ENCODE measurements around the gene PCSK6. TPM values are rescaled to one million over a fixed set of nuclear protein-coding genes. Genes with fewer than 3 reads are reported as not detected.
A peak's percentile ranks its signal among the peaks of the same experiment; 100 is the strongest.

PCSK6 gene
- polyA plus RNA-seq, 3 donors = 0.05 to 0.10 TPM; not detected in 1

DNA sequence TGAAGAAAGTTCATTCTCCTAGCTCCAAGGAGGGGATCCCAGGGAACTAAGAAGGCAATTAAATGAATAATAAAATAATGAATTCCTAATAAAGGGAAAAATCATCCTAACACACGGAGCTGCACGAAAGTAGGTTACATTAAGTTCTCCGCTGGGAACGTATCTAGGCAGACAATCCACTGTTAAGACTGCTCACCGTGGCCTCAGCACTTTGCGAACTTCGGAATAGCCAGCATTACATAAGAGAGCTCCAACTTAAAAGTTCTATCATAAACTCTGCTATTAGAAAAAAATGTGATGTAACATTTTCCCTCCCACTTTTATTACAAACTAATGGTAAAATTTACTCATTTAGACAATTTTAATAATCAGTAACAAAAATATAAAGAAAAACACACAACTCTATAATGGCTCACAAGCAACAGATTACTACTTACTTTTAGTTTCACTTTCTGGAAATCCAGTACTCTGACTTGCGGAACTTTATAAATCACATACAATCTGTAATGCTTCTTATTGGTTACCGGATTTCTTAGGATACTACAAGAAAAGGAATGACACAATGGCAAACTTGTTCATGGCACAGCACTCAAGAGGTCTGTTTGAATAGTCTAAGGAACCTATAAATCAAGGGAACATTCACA, 202.9 kb downstream of the PCSK6 start:
- H3K4me3 Mint-ChIP-seq = no peak overlapping the region
- intact Hi-C loops (cut with micrococcal nuclease) = no loop called here
- no peak overlapping the region for H3K4me3 ChIP-seq (replicated peaks in 1 of 3; ENCODE audit: low read depth in 2 of 3, low read length in 3 of 3)

DNA sequence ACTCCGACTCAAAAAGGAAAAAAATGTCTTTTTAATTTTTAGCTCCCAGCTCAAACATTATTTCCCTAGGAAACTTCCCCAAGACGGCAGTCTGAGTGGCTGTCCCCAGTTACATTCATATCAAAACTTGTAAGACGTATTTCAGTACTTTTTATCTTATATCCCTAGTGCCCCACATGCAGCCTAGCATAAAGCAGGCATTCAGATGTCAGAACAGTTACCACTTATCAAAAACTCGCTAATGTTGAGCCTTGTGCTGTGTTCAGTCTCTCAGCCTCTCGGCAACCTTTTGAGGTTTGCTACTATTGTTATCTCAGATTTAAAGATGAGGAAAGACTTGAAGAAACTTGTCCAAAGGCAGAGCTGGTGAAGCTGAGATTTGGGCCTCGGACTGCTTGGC, 205.6 kb downstream of the PCSK6 start:
- H3K9ac ChIP-seq (ENCODE audit: insufficient read depth, low read length, poor library complexity, severe bottlenecking) = no peak overlapping the region
- H4K20me1 ChIP-seq (ENCODE audit: insufficient read depth, low read length) = peaks cover 25% of the 10 kb centered on the region
- intact Hi-C loops (cut with micrococcal nuclease) = no loop called here
- no peaks in the 10 kb centered on the region for H3K9me3 ChIP-seq (replicated peaks in 1 of 2; ENCODE audit: control insufficient read depth in 1 of 2, insufficient read depth in 1 of 2, low read length in 2 of 2)
- H3K4me2 ChIP-seq (replicated peaks; ENCODE audit: extremely low read depth, low read length, poor library complexity, severe bottlenecking) = no peak overlapping the region
- H3K4me1 ChIP-seq (ENCODE audit: control insufficient read depth in 1 of 2, insufficient read depth in 2 of 2, low read length in 2 of 2) = no peaks in the 10 kb centered on the region
- Mint-ChIP-seq H3K4me3 (no peak overlapping the region), H3K27ac (peak overlapping the region in 1 of 7 donors; percentile 20), H3K36me3 (peaks cover 83 to 91% of the 10 kb centered on the region in 2 donors), H3K27me3 (ENCODE audit: low read depth in 3 of 3) (no peaks in the 10 kb centered on the region), H3K4me1 (peaks cover 3% of the 10 kb centered on the region), H3K9me3 (peaks cover 0 to 4% (median 0%) of the 10 kb centered on the region in 7 donors)
- H3K36me3 ChIP-seq (replicated peaks in 1 of 2; ENCODE audit: control insufficient read depth in 1 of 2, insufficient read depth in 2 of 2, low read length in 2 of 2) = peaks cover 76 to 95% of the 10 kb centered on the region in 2 donors
- no peak overlapping the region for H3K27ac ChIP-seq (ENCODE audit: low read depth in 1 of 2, low read length in 2 of 2)
- WGBS (ENCODE audit: insufficient coverage) = 97% methylated on average over 4 of the region's 6 CpGs
- H3K79me2 ChIP-seq (ENCODE audit: insufficient read depth, low read length) = peaks cover 20% of the 10 kb centered on the region
- H2AFZ ChIP-seq (ENCODE audit: insufficient read depth, low read depth, low read length, poor library complexity, severe bottlenecking) = no peak overlapping the region
- DNase-seq = no peak
- H3K27me3 ChIP-seq (ENCODE audit: control insufficient read depth in 2 of 2, insufficient read depth in 2 of 2, low read length in 2 of 2) = no peaks in the 10 kb centered on the region
- TF ChIP-seq, protein P1, sequence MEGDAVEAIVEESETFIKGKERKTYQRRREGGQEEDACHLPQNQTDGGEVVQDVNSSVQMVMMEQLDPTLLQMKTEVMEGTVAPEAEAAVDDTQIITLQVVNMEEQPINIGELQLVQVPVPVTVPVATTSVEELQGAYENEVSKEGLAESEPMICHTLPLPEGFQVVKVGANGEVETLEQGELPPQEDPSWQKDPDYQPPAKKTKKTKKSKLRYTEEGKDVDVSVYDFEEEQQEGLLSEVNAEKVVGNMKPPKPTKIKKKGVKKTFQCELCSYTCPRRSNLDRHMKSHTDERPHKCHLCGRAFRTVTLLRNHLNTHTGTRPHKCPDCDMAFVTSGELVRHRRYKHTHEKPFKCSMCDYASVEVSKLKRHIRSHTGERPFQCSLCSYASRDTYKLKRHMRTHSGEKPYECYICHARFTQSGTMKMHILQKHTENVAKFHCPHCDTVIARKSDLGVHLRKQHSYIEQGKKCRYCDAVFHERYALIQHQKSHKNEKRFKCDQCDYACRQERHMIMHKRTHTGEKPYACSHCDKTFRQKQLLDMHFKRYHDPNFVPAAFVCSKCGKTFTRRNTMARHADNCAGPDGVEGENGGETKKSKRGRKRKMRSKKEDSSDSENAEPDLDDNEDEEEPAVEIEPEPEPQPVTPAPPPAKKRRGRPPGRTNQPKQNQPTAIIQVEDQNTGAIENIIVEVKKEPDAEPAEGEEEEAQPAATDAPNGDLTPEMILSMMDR (IDR thresholded peaks at IDR 0.05) = no peak
- H3K4me3 ChIP-seq (replicated peaks in 1 of 3; ENCODE audit: low read depth in 2 of 3, low read length in 3 of 3) = no peak overlapping the region

More for the DNA sequence above, 202.9 kb downstream of the PCSK6 start:
- no peaks in the 10 kb centered on the region for H3K9me3 ChIP-seq (replicated peaks in 1 of 2; ENCODE audit: control insufficient read depth in 1 of 2, insufficient read depth in 1 of 2, low read length in 2 of 2)
- Mint-ChIP-seq H3K4me1 (peaks cover 3% of the 10 kb centered on the region), H3K27me3 (ENCODE audit: low read depth in 3 of 3) (no peaks in the 10 kb centered on the region), H3K9me3 (peaks cover 0 to 4% (median 0%) of the 10 kb centered on the region in 7 donors), H3K36me3 (peaks cover 78 to 89% of the 10 kb centered on the region in 2 donors), H3K27ac (peak overlapping the region in 3 of 7 donors; percentile 9 to 65 (median 37))
- DNase-seq = no peak
- no peaks in the 10 kb centered on the region for H3K27me3 ChIP-seq (ENCODE audit: control insufficient read depth in 2 of 2, insufficient read depth in 2 of 2, low read length in 2 of 2)
- peaks cover 46% of the 10 kb centered on the region for H3K79me2 ChIP-seq (ENCODE audit: insufficient read depth, low read length)
- no peak overlapping the region for H2AFZ ChIP-seq (ENCODE audit: insufficient read depth, low read depth, low read length, poor library complexity, severe bottlenecking)
- no peak overlapping the region for H3K4me2 ChIP-seq (replicated peaks; ENCODE audit: extremely low read depth, low read length, poor library complexity, severe bottlenecking)
- 100% methylated on average over 4 of the region's 9 CpGs for WGBS (ENCODE audit: insufficient coverage)
- no peak overlapping the region for H3K9ac ChIP-seq (ENCODE audit: insufficient read depth, low read length, poor library complexity, severe bottlenecking)
- H4K20me1 ChIP-seq (ENCODE audit: insufficient read depth, low read length) = peaks cover 46% of the 10 kb centered on the region
- peaks cover 68 to 96% of the 10 kb centered on the region in 2 donors for H3K36me3 ChIP-seq (replicated peaks in 1 of 2; ENCODE audit: control insufficient read depth in 1 of 2, insufficient read depth in 2 of 2, low read length in 2 of 2)
- H3K27ac ChIP-seq (ENCODE audit: low read depth in 1 of 2, low read length in 2 of 2) = peak overlapping the region in 1 of 2 donors; percentile 48
- H3K4me1 ChIP-seq (ENCODE audit: control insufficient read depth in 1 of 2, insufficient read depth in 2 of 2, low read length in 2 of 2) = no peaks in the 10 kb centered on the region
- TF ChIP-seq, protein P1 (IDR thresholded peaks at IDR 0.05) = no peak

Data from CD14-positive monocyte (primary cell).